Measurements from ENCODE around the gene KCNK10. TPM values are rescaled to one million over a fixed set of nuclear protein-coding genes. Genes with fewer than 3 reads are reported as not detected.

Gene KCNK10
- polyA plus RNA-seq (2011; rRNA removed) (not detected in 2 replicates), polyA minus RNA-seq (2011; rRNA and poly(A)+ RNA removed) (not detected in 2 replicates)

DNA sequence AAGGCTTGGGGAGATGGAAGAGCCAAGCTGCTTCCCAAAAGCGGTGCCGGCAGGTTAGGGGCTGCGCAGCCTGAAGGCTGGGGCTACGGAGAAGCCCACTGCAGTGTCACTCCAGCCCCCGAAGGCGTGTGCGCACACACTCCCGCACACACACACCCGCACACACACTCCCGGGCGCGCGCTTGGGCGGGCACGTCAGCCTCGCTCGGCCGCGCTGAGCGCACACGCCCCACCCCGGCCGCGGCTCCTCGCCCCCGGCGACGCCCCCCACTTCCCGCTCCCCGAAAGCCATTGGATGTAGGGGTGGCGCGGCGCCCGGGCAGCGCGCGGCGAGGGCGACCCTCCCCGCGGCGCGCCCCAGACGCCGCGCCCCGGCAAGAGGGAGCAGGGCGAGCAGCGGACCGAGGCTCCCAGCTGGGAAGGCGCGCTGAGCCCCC, at the start of gene KCNK10:
TSS of gene KCNK10 (minus strand) at position 184 of the 437 bp plus-strand sequence. CDS start 471 bp downstream, outside the sequence.
- Histone ChIP-seq H3K36me3 (ENCODE audit: control insufficient read depth, insufficient read depth, low read length) (no peaks in the 10 kb centered on the region), H3K4me3 (ENCODE audit: low read depth, low read length) (no peak within 1 kb of the TSS; the same call in 1 of the 2 replicates), H3K27me3 (ENCODE audit: control insufficient read depth, insufficient read depth, low read length) (peaks cover 43% of the 10 kb centered on the region)
- ChIA-PET POLR2A (no interaction called here), CTCF (no interaction called here)
- DNase-seq (ENCODE audit: low read depth) = no peak
- no peak for TF ChIP-seq CTCF (IDR thresholded peaks at IDR 0.05; ENCODE audit: insufficient read depth, low read depth, low read length)

- ChIA-PET POLR2A (no interaction called here), CTCF (no interaction called here)
- no peak for TF ChIP-seq CTCF (IDR thresholded peaks at IDR 0.05; ENCODE audit: insufficient read depth, low read depth, low read length)
- no peaks in the 10 kb centered on the region for H3K36me3 ChIP-seq (ENCODE audit: control insufficient read depth, insufficient read depth, low read length)
- no peak overlapping the region for H3K4me3 ChIP-seq (ENCODE audit: low read depth, low read length)
- DNase-seq (ENCODE audit: low read depth) = no peak
- no peaks in the 10 kb centered on the region; the same call in 1 of the 2 replicates for H3K27me3 ChIP-seq (ENCODE audit: control insufficient read depth, insufficient read depth, low read length)
These were observed 46.4 kb upstream of the KCNK10 start for GRCh38 chr14:88369496-88369895.

DNA sequence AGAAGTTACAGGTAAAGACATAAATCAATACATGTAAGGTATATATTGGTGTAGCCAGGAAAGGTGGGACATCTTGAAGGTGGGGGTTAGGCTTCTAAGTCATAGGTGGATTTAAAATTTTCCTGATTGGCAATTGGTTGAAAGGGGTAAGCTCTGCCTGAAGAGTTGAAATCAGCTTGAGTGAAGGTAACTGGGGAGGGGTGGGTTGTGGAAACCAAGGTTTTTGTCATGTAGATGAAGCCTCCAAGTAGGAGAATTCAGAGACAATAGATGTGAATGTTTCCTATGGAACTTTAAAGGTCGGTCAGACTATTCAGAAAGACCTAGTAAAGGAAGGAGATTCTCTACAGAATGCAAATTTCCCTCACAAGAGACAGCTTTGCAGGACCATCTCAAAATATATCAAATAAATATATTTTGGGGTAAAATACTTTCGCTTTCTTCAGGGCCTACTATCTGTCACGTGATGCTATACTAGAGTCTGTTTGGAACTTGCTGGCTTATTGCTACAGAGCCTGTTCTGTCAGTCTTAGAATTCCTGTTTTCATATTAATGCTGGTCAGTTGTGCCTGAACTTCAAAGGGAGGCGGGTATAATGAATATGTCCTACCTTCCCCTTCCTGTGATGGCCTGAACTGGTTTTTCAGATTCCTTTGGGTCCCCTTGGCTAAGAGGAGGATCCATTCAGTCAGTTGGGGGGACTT, 41.8 kb upstream of the KCNK10 start:
- DNase-seq (ENCODE audit: low read depth) = no peak
- ChIA-PET CTCF (interaction anchor here (0.6 kb wide), 1 partner anchor 116 kb away, joined by 3 read pairs; no protein-coding TSS in a partner anchor), POLR2A (no interaction called here)
- Histone ChIP-seq H3K27me3 (ENCODE audit: control insufficient read depth, insufficient read depth, low read length) (no peaks in the 10 kb centered on the region; the same call in 1 of the 2 replicates), H3K4me3 (ENCODE audit: low read depth, low read length) (no peak overlapping the region), H3K36me3 (ENCODE audit: control insufficient read depth, insufficient read depth, low read length) (no peaks in the 10 kb centered on the region)
- TF ChIP-seq CTCF (IDR thresholded peaks at IDR 0.05; ENCODE audit: insufficient read depth, low read depth, low read length) = no peak

- no peak for DNase-seq (ENCODE audit: low read depth)
- CTCF ChIA-PET = no interaction called here
- H3K36me3 ChIP-seq (ENCODE audit: control insufficient read depth, insufficient read depth, low read length) = no peaks in the 10 kb centered on the region
- H3K27me3 ChIP-seq (ENCODE audit: control insufficient read depth, insufficient read depth, low read length) = no peaks in the 10 kb centered on the region; the same call in 1 of the 2 replicates
- TF ChIP-seq CTCF (IDR thresholded peaks at IDR 0.05; ENCODE audit: insufficient read depth, low read depth, low read length) = no peak
- POLR2A ChIA-PET = no interaction called here
- H3K4me3 ChIP-seq (ENCODE audit: low read depth, low read length) = no peak overlapping the region
These were observed 40.6 kb upstream of the KCNK10 start for GRCh38 chr14:88363644-88364043.

- no peak for DNase-seq (ENCODE audit: low read depth)
- no peak for TF ChIP-seq CTCF (IDR thresholded peaks at IDR 0.05; ENCODE audit: insufficient read depth, low read depth, low read length)
- CTCF ChIA-PET = interaction anchor here (0.6 kb wide), 1 partner anchor 20 kb away, joined by 3 read pairs; no protein-coding TSS in a partner anchor
- Histone ChIP-seq H3K36me3 (ENCODE audit: control insufficient read depth, insufficient read depth, low read length) (no peaks in the 10 kb centered on the region), H3K27me3 (ENCODE audit: control insufficient read depth, insufficient read depth, low read length) (no peaks in the 10 kb centered on the region), H3K4me3 (ENCODE audit: low read depth, low read length) (no peak overlapping the region)
- POLR2A ChIA-PET = no interaction called here
These were observed 36.4 kb upstream of the KCNK10 start for GRCh38 chr14:88359500-88359899.
